HG03457 (cell line): ENCODE results near the gene UBD.

Experiments used
- ATAC-seq: cut with Tn5 transposase; IDR thresholded peaks from one replicate; pipeline ENCODE4 v1.9.1; 2021; ENCODE audit warnings: moderate number of reproducible peaks; ENCODE audit not compliant: unreplicated experiment

Gene UBD

GRCh38 chr6:29524044-29524443 is 35.5 kb downstream of the UBD start:
- ATAC-seq, result no peak

GRCh38 chr6:29522227-29522626 is 37.3 kb downstream of the UBD start:
- no peak for ATAC-seq

GRCh38 chr6:29521006-29521680 is 38.4 kb downstream of the UBD start:
- ATAC-seq, result no peak

- no peak for ATAC-seq
These were observed 39.3 kb downstream of the UBD start for GRCh38 chr6:29520232-29520631.

- ATAC-seq, result no peak
These were observed 40.1 kb downstream of the UBD start for GRCh38 chr6:29519291-29520010.

- no peak for ATAC-seq
These were observed 41.6 kb downstream of the UBD start for GRCh38 chr6:29517728-29518440.

GRCh38 chr6:29517245-29517644 is 42.3 kb downstream of the UBD start:
- ATAC-seq, result no peak

GRCh38 chr6:29516108-29516507 is 43.4 kb downstream of the UBD start:
- ATAC-seq, result no peak

- no peak for ATAC-seq
These were observed 48.7 kb downstream of the UBD start for GRCh38 chr6:29510746-29511300.

GRCh38 chr6:29510202-29510601 is 49.3 kb downstream of the UBD start:
- no peak for ATAC-seq

GRCh38 chr6:29509711-29510110 is 49.8 kb downstream of the UBD start:
- no peak for ATAC-seq

GRCh38 chr6:29509239-29509638 is 50.3 kb downstream of the UBD start:
- ATAC-seq, result no peak

GRCh38 chr6:29507319-29507718 is 52.2 kb downstream of the UBD start:
- ATAC-seq, result no peak

GRCh38 chr6:29506446-29507067 is 53.0 kb downstream of the UBD start:
- no peak for ATAC-seq

GRCh38 chr6:29505808-29506207 is 53.7 kb downstream of the UBD start:
- no peak for ATAC-seq
